ENCODE measurements around the gene MED12L. TPM values are rescaled to one million over a fixed set of nuclear protein-coding genes. Genes with fewer than 3 reads are reported as not detected.

MED12L gene
- total RNA-seq, 1 donor from 2014 or later: 1.4 TPM

DNA sequence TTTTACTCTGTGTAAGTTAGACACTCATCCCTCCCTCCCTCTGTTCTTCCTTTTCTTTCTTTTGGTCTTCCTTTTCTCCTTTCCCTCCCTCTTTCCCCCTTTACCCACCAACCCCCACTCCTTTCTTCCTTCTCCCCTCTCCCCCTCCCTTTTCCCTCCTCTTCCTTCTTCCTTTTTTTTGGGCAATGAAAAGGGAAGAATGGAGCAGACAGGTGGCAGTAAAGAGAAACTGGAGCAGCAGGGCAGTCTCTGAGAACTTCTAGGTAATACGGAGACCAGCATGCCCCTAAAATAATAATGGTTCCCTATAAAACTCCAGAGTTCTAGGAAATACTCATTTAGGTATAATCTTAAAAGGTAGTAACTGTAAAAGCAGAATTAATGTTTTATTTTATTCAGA lies 129.0 kb downstream of the MED12L start:
- Mint-ChIP-seq H3K27me3 (ENCODE audit: unreplicated experiment) (no peaks in the 10 kb centered on the region), H3K36me3 (ENCODE audit: unreplicated experiment) (no peaks in the 10 kb centered on the region), H3K4me3 (ENCODE audit: unreplicated experiment) (no peak overlapping the region), H3K9me3 (ENCODE audit: unreplicated experiment) (no peaks in the 10 kb centered on the region), H3K27ac (ENCODE audit: unreplicated experiment) (no peak overlapping the region), H3K4me1 (ENCODE audit: unreplicated experiment) (peaks cover 4% of the 10 kb centered on the region)
- DNase-seq (ENCODE audit: extremely low spot score, unreplicated experiment): no peak
- TF ChIP-seq, protein P1, sequence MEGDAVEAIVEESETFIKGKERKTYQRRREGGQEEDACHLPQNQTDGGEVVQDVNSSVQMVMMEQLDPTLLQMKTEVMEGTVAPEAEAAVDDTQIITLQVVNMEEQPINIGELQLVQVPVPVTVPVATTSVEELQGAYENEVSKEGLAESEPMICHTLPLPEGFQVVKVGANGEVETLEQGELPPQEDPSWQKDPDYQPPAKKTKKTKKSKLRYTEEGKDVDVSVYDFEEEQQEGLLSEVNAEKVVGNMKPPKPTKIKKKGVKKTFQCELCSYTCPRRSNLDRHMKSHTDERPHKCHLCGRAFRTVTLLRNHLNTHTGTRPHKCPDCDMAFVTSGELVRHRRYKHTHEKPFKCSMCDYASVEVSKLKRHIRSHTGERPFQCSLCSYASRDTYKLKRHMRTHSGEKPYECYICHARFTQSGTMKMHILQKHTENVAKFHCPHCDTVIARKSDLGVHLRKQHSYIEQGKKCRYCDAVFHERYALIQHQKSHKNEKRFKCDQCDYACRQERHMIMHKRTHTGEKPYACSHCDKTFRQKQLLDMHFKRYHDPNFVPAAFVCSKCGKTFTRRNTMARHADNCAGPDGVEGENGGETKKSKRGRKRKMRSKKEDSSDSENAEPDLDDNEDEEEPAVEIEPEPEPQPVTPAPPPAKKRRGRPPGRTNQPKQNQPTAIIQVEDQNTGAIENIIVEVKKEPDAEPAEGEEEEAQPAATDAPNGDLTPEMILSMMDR (IDR thresholded peaks at IDR 0.05): no peak

DNA sequence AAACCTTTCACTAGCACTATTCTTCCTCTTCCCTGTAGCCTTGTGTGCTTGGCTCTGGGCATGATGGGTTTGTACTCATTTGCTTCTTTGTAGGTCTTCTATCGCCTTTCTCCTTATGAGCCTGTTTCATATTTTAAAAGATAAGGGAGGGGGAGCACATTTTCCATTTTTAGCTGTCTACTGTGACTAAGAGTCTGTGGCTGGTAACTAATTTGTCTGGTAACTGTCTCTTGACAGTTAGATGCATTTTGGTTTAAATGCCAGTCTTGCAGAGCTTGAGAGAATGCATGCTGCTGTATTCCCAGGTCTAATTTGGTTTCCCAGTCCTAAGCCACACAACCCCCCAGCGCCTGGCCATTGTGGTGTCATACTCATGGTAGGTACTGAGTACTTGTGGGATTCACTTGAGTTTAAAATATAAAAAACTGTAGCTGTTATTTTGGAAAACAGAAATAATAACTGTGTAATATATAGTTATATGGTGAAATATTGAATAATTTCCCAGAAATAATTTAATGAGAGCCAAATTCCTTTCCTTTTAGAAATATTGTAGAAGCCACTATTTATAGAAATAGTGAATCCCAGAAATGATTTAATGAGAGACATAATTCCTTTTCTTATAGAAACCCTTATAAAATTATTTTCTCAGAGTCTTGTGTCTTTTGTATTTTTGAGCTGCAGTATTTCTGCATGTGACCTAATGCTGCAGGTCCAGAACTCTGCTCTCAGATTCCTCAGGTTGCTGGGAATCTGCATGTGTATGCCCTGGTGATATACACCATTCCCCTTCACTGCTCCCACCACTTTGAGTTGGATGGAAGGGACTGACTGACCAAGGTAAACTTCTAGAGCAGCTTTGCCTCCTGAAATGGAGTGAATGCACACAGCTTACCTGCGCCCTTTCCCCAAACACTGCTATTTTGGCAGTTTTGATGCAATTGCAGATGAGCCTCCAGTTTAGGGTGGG lies 131.5 kb downstream of the MED12L start:
- TF ChIP-seq, protein P1 (IDR thresholded peaks at IDR 0.05): no peak
- Mint-ChIP-seq H3K36me3 (ENCODE audit: unreplicated experiment) (no peaks in the 10 kb centered on the region), H3K9me3 (ENCODE audit: unreplicated experiment) (peaks cover 4% of the 10 kb centered on the region), H3K4me1 (ENCODE audit: unreplicated experiment) (no peaks in the 10 kb centered on the region), H3K27me3 (ENCODE audit: unreplicated experiment) (no peaks in the 10 kb centered on the region), H3K27ac (ENCODE audit: unreplicated experiment) (no peak overlapping the region), H3K4me3 (ENCODE audit: unreplicated experiment) (no peak overlapping the region)
- no peak for DNase-seq (ENCODE audit: extremely low spot score, unreplicated experiment)

DNA sequence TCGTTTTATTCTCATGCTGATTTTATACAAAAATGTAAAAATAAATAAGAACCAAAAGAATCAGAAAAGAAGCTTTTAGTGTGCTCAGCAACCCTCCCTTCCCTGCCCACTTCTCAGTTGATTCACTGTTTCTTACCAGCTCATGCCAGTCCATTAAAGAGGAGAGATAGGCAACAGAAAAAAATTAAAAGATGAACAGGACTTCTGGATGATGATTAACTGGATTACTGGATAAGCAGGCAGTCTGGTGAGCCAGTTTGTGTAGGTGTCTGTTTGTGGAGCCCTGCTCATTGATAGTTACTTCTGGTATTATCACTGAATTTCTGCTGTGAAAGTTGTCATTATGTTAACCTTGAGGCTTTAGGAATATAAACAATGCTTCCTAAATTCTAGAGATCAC lies 132.7 kb downstream of the MED12L start:
- TF ChIP-seq, protein P1 (IDR thresholded peaks at IDR 0.05): no peak
- H3K36me3 Mint-ChIP-seq (ENCODE audit: unreplicated experiment): no peaks in the 10 kb centered on the region
- H3K27me3 Mint-ChIP-seq (ENCODE audit: unreplicated experiment): no peaks in the 10 kb centered on the region
- H3K4me3 Mint-ChIP-seq (ENCODE audit: unreplicated experiment): no peak overlapping the region
- peaks cover 11% of the 10 kb centered on the region for H3K9me3 Mint-ChIP-seq (ENCODE audit: unreplicated experiment)
- H3K4me1 Mint-ChIP-seq (ENCODE audit: unreplicated experiment): no peaks in the 10 kb centered on the region
- H3K27ac Mint-ChIP-seq (ENCODE audit: unreplicated experiment): no peak overlapping the region
- DNase-seq (ENCODE audit: extremely low spot score, unreplicated experiment): no peak

DNA sequence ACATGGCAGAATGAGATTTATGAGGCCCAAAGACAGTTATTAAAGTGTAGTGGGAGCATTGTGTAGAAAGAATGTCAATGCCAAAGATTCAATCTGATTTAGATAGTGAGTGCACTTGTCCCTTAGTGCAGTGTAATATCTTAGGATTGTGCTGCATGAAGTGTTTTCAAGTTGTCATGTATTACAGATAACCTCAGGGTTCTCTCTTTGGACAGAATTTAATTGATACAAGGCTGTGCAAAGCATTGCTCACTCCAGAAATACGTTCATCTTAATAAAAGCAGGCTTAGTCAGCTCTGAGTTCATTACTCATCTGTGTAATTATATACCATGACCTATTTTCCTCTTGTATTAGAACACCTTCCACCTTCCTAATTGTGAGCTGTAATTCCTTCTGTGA lies 133.6 kb downstream of the MED12L start:
- no peaks in the 10 kb centered on the region for H3K4me1 Mint-ChIP-seq (ENCODE audit: unreplicated experiment)
- no peak for DNase-seq (ENCODE audit: extremely low spot score, unreplicated experiment)
- H3K36me3 Mint-ChIP-seq (ENCODE audit: unreplicated experiment): no peaks in the 10 kb centered on the region
- peaks cover 11% of the 10 kb centered on the region for H3K9me3 Mint-ChIP-seq (ENCODE audit: unreplicated experiment)
- H3K27ac Mint-ChIP-seq (ENCODE audit: unreplicated experiment): no peak overlapping the region
- H3K27me3 Mint-ChIP-seq (ENCODE audit: unreplicated experiment): no peaks in the 10 kb centered on the region
- H3K4me3 Mint-ChIP-seq (ENCODE audit: unreplicated experiment): no peak overlapping the region
- TF ChIP-seq, protein P1 (IDR thresholded peaks at IDR 0.05): no peak

DNA sequence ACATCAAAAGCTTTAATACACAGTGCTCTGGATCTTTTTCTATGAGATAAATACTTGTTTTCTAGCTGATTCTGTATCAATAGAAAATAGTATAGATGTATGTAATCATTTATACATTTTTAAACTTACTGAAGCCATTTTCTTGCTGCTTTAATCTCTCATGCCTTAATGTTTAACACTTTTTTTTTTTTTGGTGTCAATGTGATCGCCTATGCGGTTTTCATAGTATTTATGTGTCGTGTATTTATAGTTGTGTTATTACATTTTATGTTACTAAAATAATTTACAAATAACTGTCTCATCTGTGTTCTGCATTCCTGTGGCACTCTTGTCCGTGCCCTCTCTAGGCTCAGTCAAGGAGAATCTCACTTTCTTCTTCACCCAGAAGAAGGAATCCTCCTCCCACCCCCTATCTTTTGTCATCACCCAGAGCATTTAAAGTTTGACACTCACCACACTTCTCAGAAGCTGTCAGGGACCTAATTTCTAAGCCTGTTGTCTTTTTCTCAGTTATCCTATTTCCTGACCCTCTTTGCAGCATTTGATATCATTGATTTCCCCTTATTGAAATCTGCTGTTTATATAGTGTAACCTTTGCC lies 138.9 kb downstream of the MED12L start:
- H3K9me3 Mint-ChIP-seq (ENCODE audit: unreplicated experiment): peaks cover 11% of the 10 kb centered on the region
- no peak overlapping the region for H3K4me3 Mint-ChIP-seq (ENCODE audit: unreplicated experiment)
- H3K27ac Mint-ChIP-seq (ENCODE audit: unreplicated experiment): no peak overlapping the region
- H3K36me3 Mint-ChIP-seq (ENCODE audit: unreplicated experiment): no peaks in the 10 kb centered on the region
- TF ChIP-seq, protein P1 (IDR thresholded peaks at IDR 0.05): no peak
- no peaks in the 10 kb centered on the region for H3K27me3 Mint-ChIP-seq (ENCODE audit: unreplicated experiment)
- H3K4me1 Mint-ChIP-seq (ENCODE audit: unreplicated experiment): peaks cover 31% of the 10 kb centered on the region
- DNase-seq (ENCODE audit: extremely low spot score, unreplicated experiment): no peak
